NB4 (cell line): Measurements from ENCODE around the gene FERMT3.

Source experiments
- CTCF ChIP-seq: IDR thresholded peaks from one replicate; pipeline ENCODE4 v1.5.1; 2012; ENCODE audit warnings: low read depth, low read length
- POLR2A ChIP-seq: IDR thresholded peaks from 2 replicates; pipeline ENCODE4 v1.6.1; 2011; ENCODE audit warnings: mild to moderate bottlenecking; ENCODE audit not compliant: insufficient read length; ENCODE audit errors: extremely low read depth
- TF ChIP-seq, protein P1 (sequence below): IDR thresholded peaks from 2 replicates; pipeline ENCODE4 v1.6.1; 2011; ENCODE audit warnings: low read depth, low read length

GRCh38 chr11:64268893-64269539 lies 62.5 kb downstream of the FERMT3 start:
- TF ChIP-seq POLR2A (peak; percentile 7), CTCF (no peak)
- TF ChIP-seq, protein P1, sequence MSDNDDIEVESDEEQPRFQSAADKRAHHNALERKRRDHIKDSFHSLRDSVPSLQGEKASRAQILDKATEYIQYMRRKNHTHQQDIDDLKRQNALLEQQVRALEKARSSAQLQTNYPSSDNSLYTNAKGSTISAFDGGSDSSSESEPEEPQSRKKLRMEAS, result no peak
